Activated naive CD4-positive, alpha-beta T cell treated with anti-CD3 and anti-CD28 coated beads, Interleukin-2, amount 10 ng/mL, durations not matched to agents 5 hours and 36 hours (primary cell): ENCODE measurements around the gene PFDN6. TPM values are rescaled to one million over a fixed set of nuclear protein-coding genes. Genes with fewer than 3 reads are reported as not detected.

Experiments used
- microRNA-seq: library from miRNA; unstranded; fragments of <30 nt; microRNA quantifications from one replicate; pipeline ENCODE4 v1.2.0, GENCODE V29; 2022; ENCODE audit warnings: borderline microRNAs expressed, borderline replicate concordance
- total RNA-seq, 2 experiments: library from RNA; stranded (reverse); gene quantifications; one replicate each; pipeline ENCODE4 v1.2.3, GENCODE V29; 2021

PFDN6 gene
- 10 to 100 TPM; 55.1 to 57.3 TPM for total RNA-seq

DNA sequence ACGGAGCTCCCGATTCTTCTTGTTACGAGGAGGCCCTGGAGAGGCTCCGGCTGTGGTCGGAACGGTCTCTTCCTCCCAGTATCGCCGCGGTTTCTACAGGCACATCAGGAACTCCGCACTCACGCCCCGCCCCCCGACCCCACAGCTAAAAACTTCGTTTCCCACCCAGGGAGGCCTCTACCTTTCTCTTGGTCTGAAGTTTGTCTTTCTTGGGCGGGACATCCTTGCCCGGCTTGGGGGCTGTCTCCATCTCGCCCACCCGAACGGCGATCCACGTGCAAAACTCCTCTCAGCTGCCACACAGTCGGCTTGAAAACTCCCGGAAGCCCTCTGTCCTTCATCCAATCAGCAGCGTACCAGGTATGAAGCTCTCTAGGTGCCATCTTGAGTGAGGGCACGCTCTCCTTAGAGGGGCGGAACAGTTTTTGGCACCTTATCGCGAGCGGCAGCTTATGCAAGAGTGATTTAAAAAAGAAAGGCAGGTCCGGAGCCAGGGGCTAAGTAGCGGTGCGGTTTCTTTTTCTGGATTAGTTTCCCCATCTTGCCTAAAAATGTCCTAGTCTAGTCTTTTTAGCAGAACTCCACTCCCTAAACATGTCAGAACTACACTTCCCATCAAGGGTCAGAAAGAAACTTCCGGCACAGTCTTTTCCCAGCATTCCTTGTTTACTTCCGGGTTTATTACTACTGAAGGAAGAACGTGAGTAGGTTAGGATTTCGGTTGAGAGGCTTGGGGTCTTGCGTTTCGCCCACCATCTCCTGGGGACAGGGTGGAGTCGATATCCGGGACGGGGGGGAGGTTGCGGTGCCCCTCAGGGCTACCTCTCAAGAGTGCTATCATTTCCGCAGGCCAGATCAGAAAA, at the start of gene PFDN6, which contains the start of gene WDR46:
TSS of gene PFDN6 (plus strand) at position 681 of the 863 bp plus-strand sequence. CDS start 256 bp downstream, outside the sequence.
TSS of gene WDR46 (minus strand) at position 319 of the 863 bp plus-strand sequence. CDS start at position 250, 69 bp downstream.

DNA sequence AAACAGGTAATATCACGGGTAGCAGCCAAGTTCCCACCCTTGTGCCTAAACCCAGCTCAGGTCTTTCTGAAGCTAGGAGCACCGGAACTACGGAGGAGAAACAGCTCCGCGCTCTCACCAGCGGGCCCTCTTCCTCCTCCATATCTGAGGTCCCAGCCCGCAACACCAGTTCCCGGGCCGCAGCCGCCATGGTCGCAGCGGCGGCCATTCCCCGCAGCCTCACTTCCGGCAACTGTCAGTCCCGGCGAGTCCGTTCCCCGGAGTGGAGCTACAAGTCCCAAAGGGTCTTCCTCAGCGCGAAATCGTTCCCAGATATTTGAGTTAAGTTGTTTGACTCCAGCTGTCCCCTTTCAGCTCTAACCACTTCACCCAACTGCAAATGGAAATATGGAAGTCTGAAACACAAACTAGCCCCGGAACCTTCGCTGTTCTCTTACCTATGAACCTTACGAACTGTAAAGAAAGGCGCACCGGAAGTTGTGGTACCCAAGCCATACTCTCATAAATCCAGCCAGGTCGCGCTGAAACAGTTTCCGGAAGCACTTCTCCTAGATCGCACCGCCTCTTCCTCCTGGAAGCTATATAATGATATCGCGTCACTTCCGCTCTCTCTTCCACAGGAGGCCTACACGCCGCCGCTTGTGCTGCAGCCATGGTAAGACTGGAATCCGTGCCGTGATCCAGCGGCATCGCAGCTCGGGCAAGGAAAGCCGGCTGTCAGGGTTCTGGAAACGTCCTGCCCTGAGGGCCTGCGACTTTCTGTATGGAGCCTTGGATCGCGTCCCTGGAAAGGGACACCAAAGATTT, 17.7 kb upstream of the PFDN6 start, which contains the start of the genes RPS18 and VPS52:
TSS of gene RPS18 (plus strand) at position 608 of the 807 bp plus-strand sequence. CDS start at position 653, 45 bp downstream.
TSS of gene VPS52 (minus strand) at position 409 of the 807 bp plus-strand sequence. CDS start at position 208, 201 bp downstream.

DNA sequence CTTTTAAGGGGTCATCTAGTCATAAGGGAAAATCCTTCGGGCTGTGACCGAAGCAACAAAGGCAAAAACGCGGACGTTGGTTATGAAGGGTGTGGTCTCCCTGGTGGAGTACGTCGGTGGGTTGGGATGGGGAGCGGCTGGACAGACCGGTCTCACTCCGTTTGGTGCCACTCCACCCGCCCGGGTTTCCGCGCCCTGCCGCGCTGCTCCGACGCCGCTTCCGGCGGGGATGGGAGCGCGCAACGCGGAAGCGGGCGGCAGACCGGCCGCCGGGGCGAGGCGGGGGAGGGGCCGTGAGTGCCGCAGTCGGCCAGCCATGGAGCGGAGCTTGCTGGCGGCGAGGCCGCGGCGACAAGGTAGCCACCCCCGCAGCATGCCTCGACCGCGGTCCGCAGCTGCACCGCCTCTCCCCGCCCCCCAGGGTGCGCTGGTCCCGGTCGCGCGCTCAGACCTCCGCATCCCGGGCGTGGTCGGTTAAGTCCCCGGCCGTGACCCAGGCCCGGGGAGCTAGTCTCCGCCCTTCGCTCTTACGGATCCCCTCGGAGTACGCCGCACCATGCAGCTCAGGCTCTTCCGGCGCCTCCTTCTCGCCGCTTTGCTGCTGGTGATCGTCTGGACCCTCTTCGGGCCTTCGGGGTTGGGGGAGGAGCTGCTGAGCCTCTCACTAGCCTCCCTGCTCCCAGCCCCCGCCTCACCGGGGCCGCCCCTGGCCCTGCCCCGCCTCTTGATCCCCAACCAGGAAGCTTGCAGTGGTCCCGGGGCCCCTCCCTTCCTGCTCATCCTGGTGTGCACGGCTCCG, 12.3 kb upstream of the PFDN6 start, which contains the start of gene B3GALT4:
TSS of gene B3GALT4 (plus strand) at position 260 of the 799 bp plus-strand sequence. CDS start at position 557, 297 bp downstream.

DNA sequence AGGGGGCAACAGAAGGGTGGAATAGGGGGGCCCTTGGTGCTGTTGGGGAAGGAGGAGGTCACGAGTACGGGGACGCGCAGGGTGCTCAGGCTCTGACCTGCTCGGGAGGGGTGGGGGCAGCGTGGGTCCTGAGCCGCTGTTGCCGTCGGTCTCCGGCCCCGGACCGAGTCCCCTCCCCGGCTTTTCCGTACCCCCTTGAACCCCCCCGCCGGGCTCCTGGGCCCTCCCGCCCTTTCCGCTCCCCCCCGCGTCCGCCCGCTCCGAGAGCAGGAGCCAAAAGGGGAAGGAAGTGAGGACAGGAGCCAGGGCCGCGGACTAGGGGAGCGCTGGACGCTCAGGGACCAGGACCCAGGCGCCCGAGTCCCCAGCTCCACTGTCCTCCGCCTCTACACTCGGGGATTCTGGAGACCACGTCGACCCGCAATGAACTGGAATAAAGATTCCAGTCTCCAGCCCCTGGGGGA, 9.4 kb downstream of the PFDN6 start, which contains the start of gene RGL2:
TSS of gene RGL2 (minus strand) at position 170 of the 464 bp plus-strand sequence. CDS start 332 bp downstream, outside the sequence.

DNA sequence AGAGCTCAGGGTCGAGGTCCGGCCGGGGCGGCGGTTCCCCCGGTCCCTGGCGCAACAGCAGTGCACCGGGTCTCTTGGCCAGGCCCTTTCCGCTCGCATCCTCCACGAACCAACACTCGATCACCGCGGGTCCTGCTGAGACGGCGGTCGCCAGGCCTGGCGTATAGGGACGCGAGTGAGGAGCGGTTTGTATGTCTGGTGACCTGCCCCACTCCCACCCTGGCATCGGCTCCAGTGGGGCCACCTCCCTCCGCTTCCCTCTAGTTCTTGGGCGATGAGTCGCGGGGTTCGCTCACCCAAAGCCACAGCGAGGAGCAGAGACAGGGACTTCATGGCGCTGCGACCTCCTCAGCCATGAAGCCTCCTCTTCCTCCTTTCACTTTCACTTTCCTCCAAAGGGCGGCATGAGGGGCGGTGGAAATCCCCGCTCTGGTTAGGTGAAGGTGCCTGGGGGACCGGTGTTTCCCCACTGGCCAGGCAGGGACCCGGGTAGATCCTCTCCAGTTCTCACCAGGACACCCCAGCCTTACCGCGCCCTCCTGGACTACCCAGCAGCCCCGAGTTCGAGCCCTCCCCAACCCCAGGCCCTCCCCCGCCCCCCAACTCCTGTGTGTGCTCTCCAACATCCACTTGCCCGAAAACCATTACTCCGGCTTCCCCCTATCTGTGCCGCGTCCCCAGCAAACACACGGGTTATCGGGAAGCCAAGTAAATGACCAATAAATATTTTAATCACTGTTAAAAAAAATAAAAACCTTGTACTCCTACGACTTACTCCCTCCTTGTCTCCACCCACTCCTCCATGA, 24.5 kb downstream of the PFDN6 start, which contains the start of gene TAPBP:
TSS of gene TAPBP (minus strand) at position 370 of the 806 bp plus-strand sequence. CDS start at position 333, 37 bp downstream.

DNA sequence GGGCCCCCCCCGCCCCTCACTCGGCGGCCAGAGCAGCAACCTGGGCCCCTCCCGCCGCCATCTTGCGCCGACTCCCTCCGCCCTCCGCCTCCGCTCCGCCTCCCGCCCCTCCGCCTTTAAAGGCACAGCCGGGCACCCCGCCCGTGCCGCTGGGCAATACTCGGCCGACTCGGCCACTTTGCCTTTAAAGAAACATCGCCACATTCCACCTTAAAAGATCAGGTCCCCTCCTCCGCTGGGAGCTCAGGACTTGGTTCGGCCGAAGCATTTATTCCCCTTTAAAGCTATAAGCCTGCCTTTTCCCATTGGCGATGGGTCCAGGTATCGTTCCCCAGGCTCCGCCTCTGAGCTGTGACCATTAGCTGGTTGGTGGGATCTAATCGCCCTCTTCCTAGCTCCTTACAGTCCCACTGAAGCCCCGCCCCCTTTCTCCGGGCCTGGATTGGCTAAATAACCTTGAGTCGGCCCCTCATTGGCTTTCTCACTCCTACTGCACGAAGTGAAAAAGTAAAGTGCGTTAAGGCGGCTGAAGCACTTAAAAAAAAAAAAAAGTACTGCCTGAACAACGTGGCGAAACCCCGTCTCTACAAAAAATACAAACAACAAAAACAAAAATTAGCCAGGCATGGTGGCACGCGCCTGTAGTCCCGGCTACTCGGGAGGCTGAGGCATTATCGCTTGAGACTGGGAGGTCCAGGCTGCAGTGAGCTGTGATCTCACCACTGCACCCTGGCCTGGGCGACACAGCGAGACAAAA, 28.4 kb downstream of the PFDN6 start, which contains the start of gene ZBTB22:
TSS of gene ZBTB22 (minus strand) at position 76 of the 757 bp plus-strand sequence. CDS start 828 bp downstream, outside the sequence.

Small RNAs within 50 kb of the gene (microRNA-seq; reads per million reads assigned to microRNA genes)
- gene MIR6834 (not detected), gene MIR6873 (not detected)

Other genes starting within 250 kb of the PFDN6 start
- gene HLA-DPA1, start 216.0 kb upstream of the PFDN6 start, total RNA-seq, result 10 to 100 TPM; 30.4 to 32.4 TPM
- 10 to 100 TPM; 19.0 to 19.2 TPM for gene HLA-DPB1, start 213.6 kb upstream of the PFDN6 start, total RNA-seq
- gene COL11A2, start 97.1 kb upstream of the PFDN6 start, total RNA-seq, result under 1 TPM; 0.50 to 0.63 TPM
- 10 to 100 TPM; 49.6 to 49.7 TPM for gene RXRB, start 88.9 kb upstream of the PFDN6 start, total RNA-seq
- gene SLC39A7, start 88.7 kb upstream of the PFDN6 start, total RNA-seq, result 10 to 100 TPM; 39.6 to 41.7 TPM
- 10 to 100 TPM; 15.4 to 18.0 TPM for gene HSD17B8, start 84.9 kb upstream of the PFDN6 start, total RNA-seq
- 10 to 100 TPM; 37.6 to 37.7 TPM for gene RING1, start 81.1 kb upstream of the PFDN6 start, total RNA-seq
- gene VPS52, start 17.7 kb upstream of the PFDN6 start, total RNA-seq, result 10 to 100 TPM; 71.8 to 76.2 TPM
- 1,000 to 10,000 TPM; 3,258 to 3,316 TPM for gene RPS18, start 17.5 kb upstream of the PFDN6 start, total RNA-seq
- 10 to 100 TPM; 23.3 to 23.9 TPM for gene B3GALT4, start 12.5 kb upstream of the PFDN6 start, total RNA-seq
- gene WDR46, start 362 bp upstream of the PFDN6 start, total RNA-seq, result 10 to 100 TPM; 47.0 to 47.8 TPM
- gene RGL2, start 9.3 kb downstream of the PFDN6 start, total RNA-seq, result 10 to 100 TPM; 52.5 to 58.6 TPM
- 100 to 1,000 TPM; 273 to 274 TPM for gene TAPBP, start 24.5 kb downstream of the PFDN6 start, total RNA-seq
- 10 to 100 TPM; 19.4 to 21.9 TPM for gene ZBTB22, start 28.1 kb downstream of the PFDN6 start, total RNA-seq
- gene DAXX, start 33.4 kb downstream of the PFDN6 start, total RNA-seq, result 100 to 1,000 TPM; 108 to 111 TPM
- 100 to 1,000 TPM; 106 to 109 TPM for gene KIFC1, start 102.2 kb downstream of the PFDN6 start, total RNA-seq
- gene PHF1, start 121.4 kb downstream of the PFDN6 start, total RNA-seq, result 10 to 100 TPM; 46.7 to 52.7 TPM
- gene CUTA, start 128.5 kb downstream of the PFDN6 start, total RNA-seq, result 100 to 1,000 TPM; 197 to 215 TPM
- gene SYNGAP1, start 130.5 kb downstream of the PFDN6 start, total RNA-seq, result 10 to 100 TPM; 48.0 to 52.1 TPM
- gene ZBTB9, start 165.0 kb downstream of the PFDN6 start, total RNA-seq, result 1 to 10 TPM; 6.5 to 7.1 TPM